Measurements from ENCODE around the gene MSL2.

Gene MSL2

DNA sequence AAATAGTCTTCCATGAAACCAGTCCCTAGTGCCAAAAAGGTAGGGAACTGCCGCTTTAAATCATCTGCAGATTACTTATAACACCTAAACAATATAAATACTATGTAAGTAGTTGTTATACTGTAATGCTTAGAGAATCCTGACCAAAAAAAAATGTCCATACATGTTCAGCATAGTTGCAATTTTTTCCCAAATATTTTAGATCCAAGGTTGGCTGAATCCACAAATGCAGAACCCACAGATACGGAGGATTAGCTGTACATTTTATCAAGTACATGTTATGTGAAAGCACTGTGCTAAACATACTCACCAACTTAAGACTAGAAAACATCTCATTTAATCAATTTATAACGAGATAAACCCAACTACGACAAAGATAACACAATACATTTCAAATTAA is 9.3 kb downstream of the MSL2 start:
- Histone ChIP-seq H3K4me2 (ENCODE audit: low read length) (peak overlapping the region; percentile 90), H3K9me3 (ENCODE audit: low read length) (no peaks in the 10 kb centered on the region), H3K79me2 (ENCODE audit: insufficient read depth, low read length) (peaks cover 100% of the 10 kb centered on the region), H2AFZ (ENCODE audit: low read length) (no peak overlapping the region), H4K20me1 (ENCODE audit: insufficient read depth, low read length) (peaks cover 2% of the 10 kb centered on the region; the same call in 1 of the 2 replicates), H3K4me1 (ENCODE audit: insufficient read depth, low read length, severe bottlenecking) (peaks cover 84% of the 10 kb centered on the region), H3K9ac (ENCODE audit: low read length) (peak overlapping the region; percentile 20; the same call in 1 of the 2 replicates), H3K27me3 (ENCODE audit: insufficient read depth, low read length) (no peaks in the 10 kb centered on the region), H3K27ac (ENCODE audit: low read depth, low read length, poor library complexity, severe bottlenecking) (peak overlapping the region; percentile 35), H3K9me2 (ENCODE audit: low read depth, low read length) (no peaks in the 10 kb centered on the region), H3K4me3 (ENCODE audit: low read depth, low read length, poor library complexity, severe bottlenecking) (peak overlapping the region; percentile 10), H3F3A (ENCODE audit: insufficient read depth, low read length) (no peaks in the 10 kb centered on the region), H3K36me3 (ENCODE audit: insufficient read depth, low read length) (peaks cover 11% of the 10 kb centered on the region; the same call in 1 of the 2 replicates)
- no peak for TF ChIP-seq EZH2 (IDR thresholded peaks at IDR 0.05; ENCODE audit: borderline replicate concordance, low read length)
- no peak for TF ChIP-seq CTCF (IDR thresholded peaks at IDR 0.05; ENCODE audit: low read length)

DNA sequence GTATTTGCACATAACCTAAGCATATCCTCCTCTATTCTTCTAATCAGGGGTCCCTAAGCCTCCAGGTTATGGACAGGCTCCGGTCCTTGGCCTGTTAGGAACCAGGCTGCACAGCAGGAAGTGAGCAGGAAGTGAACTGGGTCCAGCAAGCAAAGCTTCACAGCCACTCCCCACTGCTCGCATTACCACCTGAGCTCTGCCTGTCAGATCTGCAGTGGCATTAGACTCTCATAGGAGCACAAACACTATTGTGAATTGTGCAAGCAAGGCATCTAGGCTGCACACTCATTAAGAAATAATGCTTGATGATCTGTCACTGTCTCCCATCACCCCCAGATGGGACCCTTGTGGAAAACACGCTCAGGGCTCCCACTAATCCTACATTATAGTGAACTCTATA is 9.8 kb downstream of the MSL2 start:
- peaks cover 81% of the 10 kb centered on the region for H3K4me1 ChIP-seq (ENCODE audit: insufficient read depth, low read length, severe bottlenecking)
- H3K4me2 ChIP-seq (ENCODE audit: low read length): peak overlapping the region; percentile 30; the same call in 1 of the 2 replicates

GRCh38 chr3:136184703-136185102 is 11.4 kb downstream of the MSL2 start:
- H3K9ac ChIP-seq (ENCODE audit: low read length): no peak overlapping the region
- TF ChIP-seq EZH2 (IDR thresholded peaks at IDR 0.05; ENCODE audit: borderline replicate concordance, low read length) (no peak), CTCF (IDR thresholded peaks at IDR 0.05; ENCODE audit: low read length) (no peak)
- H3K4me2 ChIP-seq (ENCODE audit: low read length): no peak overlapping the region
- no peaks in the 10 kb centered on the region for H3K9me3 ChIP-seq (ENCODE audit: low read length)
- no peaks in the 10 kb centered on the region for H3K27me3 ChIP-seq (ENCODE audit: insufficient read depth, low read length)
- no peak overlapping the region for H3K4me3 ChIP-seq (ENCODE audit: low read depth, low read length, poor library complexity, severe bottlenecking)
- no peaks in the 10 kb centered on the region for H3K36me3 ChIP-seq (ENCODE audit: insufficient read depth, low read length)
- H3K9me2 ChIP-seq (ENCODE audit: low read depth, low read length): no peaks in the 10 kb centered on the region
- H3K79me2 ChIP-seq (ENCODE audit: insufficient read depth, low read length): peaks cover 99% of the 10 kb centered on the region
- H2AFZ ChIP-seq (ENCODE audit: low read length): no peak overlapping the region
- H3K4me1 ChIP-seq (ENCODE audit: insufficient read depth, low read length, severe bottlenecking): peaks cover 79% of the 10 kb centered on the region
- peaks cover 2% of the 10 kb centered on the region; the same call in 1 of the 2 replicates for H4K20me1 ChIP-seq (ENCODE audit: insufficient read depth, low read length)
- no peak overlapping the region for H3K27ac ChIP-seq (ENCODE audit: low read depth, low read length, poor library complexity, severe bottlenecking)
- no peaks in the 10 kb centered on the region for H3F3A ChIP-seq (ENCODE audit: insufficient read depth, low read length)

More for the DNA sequence above, 9.8 kb downstream of the MSL2 start:
- Histone ChIP-seq H3K9me3 (ENCODE audit: low read length) (no peaks in the 10 kb centered on the region), H3K9ac (ENCODE audit: low read length) (no peak overlapping the region; the same call in 1 of the 2 replicates), H4K20me1 (ENCODE audit: insufficient read depth, low read length) (peaks cover 2% of the 10 kb centered on the region; the same call in 1 of the 2 replicates), H2AFZ (ENCODE audit: low read length) (no peak overlapping the region), H3K4me3 (ENCODE audit: low read depth, low read length, poor library complexity, severe bottlenecking) (peak overlapping the region; percentile 7), H3K27me3 (ENCODE audit: insufficient read depth, low read length) (no peaks in the 10 kb centered on the region), H3F3A (ENCODE audit: insufficient read depth, low read length) (no peaks in the 10 kb centered on the region), H3K79me2 (ENCODE audit: insufficient read depth, low read length) (peaks cover 100% of the 10 kb centered on the region), H3K36me3 (ENCODE audit: insufficient read depth, low read length) (peaks cover 11% of the 10 kb centered on the region; the same call in 1 of the 2 replicates), H3K9me2 (ENCODE audit: low read depth, low read length) (no peaks in the 10 kb centered on the region), H3K27ac (ENCODE audit: low read depth, low read length, poor library complexity, severe bottlenecking) (peak overlapping the region; percentile 54)
- TF ChIP-seq CTCF (IDR thresholded peaks at IDR 0.05; ENCODE audit: low read length): no peak
- no peak for TF ChIP-seq EZH2 (IDR thresholded peaks at IDR 0.05; ENCODE audit: borderline replicate concordance, low read length)

All from OCI-LY1 (cell line).